ENCODE results near the gene JCHAIN. TPM values are rescaled to one million over a fixed set of nuclear protein-coding genes. Genes with fewer than 3 reads are reported as not detected.

The JCHAIN gene
- total and polyA plus RNA-seq, 2 of the 13 experiments (the other 11 are each of a cell fraction or from before 2014, with no cell fraction given) = not detected

GRCh38 chr4:70704215-70704930 is 38.1 kb upstream of the JCHAIN start (continued):
- TF ChIP-seq RXRA (CRISPR knock-in tag; IDR thresholded peaks at IDR 0.05) (0 out of 2 replicates have a peak, but pooled peaks have one; percentile 35), RARG (CRISPR knock-in tag; IDR thresholded peaks at IDR 0.05; ENCODE audit: low read depth) (no peak), ZNF24 (IDR thresholded peaks at IDR 0.05) (no peak), ZBTB10 (CRISPR knock-in tag; IDR thresholded peaks at IDR 0.05; ENCODE audit: borderline replicate concordance) (no peak), HNF1A (IDR thresholded peaks at IDR 0.05; ENCODE audit: low read depth) (no peak), HNF1A (CRISPR knock-in tag; IDR thresholded peaks at IDR 0.05; ENCODE audit: borderline replicate concordance) (peak; percentile 37; the same call in 1 of the 2 replicates), ZNF646 (CRISPR knock-in tag; IDR thresholded peaks at IDR 0.05) (no peak), SKIL (CRISPR knock-in tag; IDR thresholded peaks at IDR 0.05; ENCODE audit: borderline replicate concordance) (no peak), IKZF1 (IDR thresholded peaks at IDR 0.05) (no peak), PATZ1 (CRISPR knock-in tag; IDR thresholded peaks at IDR 0.05) (peak; percentile 93)
